Endothelial cell of umbilical vein (primary cell): ENCODE measurements around the gene ABCF2. TPM values are rescaled to one million over a fixed set of nuclear protein-coding genes. Genes with fewer than 3 reads are reported as not detected.

Experiments used
- BruUV-seq: library from RNA; stranded (reverse); fragments of 400-500 nt; replicated peaks from 2 replicates; lab custom pipeline; 2021; lab: Mats Ljungman, UMichigan
- CTCF ChIA-PET: fragments of 300-600, 350-600 bp; sonication (Branson Sonifier 250); formaldehyde crosslinking; loops from one replicate; lab custom pipeline; 2021; ENCODE audit warnings: antibody characterized with exemption, inconsistent platforms; lab: Charles Lee
- POLR2A ChIA-PET: fragments of 300-600, 350-600 bp; sonication (Branson Sonifier 250); formaldehyde crosslinking; loops from one replicate; lab custom pipeline; 2021; ENCODE audit warnings: antibody characterized with exemption, inconsistent platforms; lab: Charles Lee
- DNase-seq: peaks from one replicate; pipeline ENCODE4 v3.0.0-alpha.2; 2011; ENCODE audit warnings: low read depth, low spot score
- FAIRE-seq: peaks from 2 replicates; lab custom pipeline; 2011; peaks lifted over from hg19 to GRCh38; lab: Jason Lieb, UNC
- H2AFZ ChIP-seq: 2 replicates; pipeline ENCODE4 v1.6.0; 2012; ENCODE audit warnings: low read depth, low read length, control low read depth, inconsistent platforms
- H3K27ac ChIP-seq: 2 replicates; pipeline ENCODE4 v1.5.1; 2011; ENCODE audit warnings: low read depth, mild to moderate bottlenecking, control low read depth, low read length, moderate library complexity; ENCODE audit not compliant: insufficient read depth
- H3K27me3 ChIP-seq, 2 experiments: 2 replicates each; pipeline versions ENCODE4 v1.6.0 to v1.6.1; 2011; ENCODE audit warnings: low read length in 2 of 2, mixed read lengths in 1 of 2; ENCODE audit not compliant: control insufficient read depth in 2 of 2, insufficient read depth in 2 of 2
- H3K36me3 ChIP-seq, 2 experiments: 2 replicates in 1 of 2; 3 replicates in 1 of 2; pipeline ENCODE4 v1.5.1; 2011; ENCODE audit warnings: low read length in 2 of 2, mild to moderate bottlenecking in 1 of 2, moderate library complexity in 1 of 2; ENCODE audit not compliant: control insufficient read depth in 2 of 2, insufficient read depth in 2 of 2; ENCODE audit errors: extremely low read depth in 1 of 2
- H3K4me1 ChIP-seq: 3 replicates; pipeline ENCODE4 v1.5.1; 2011; ENCODE audit warnings: mild to moderate bottlenecking, low read length; ENCODE audit not compliant: control insufficient read depth, insufficient read depth; ENCODE audit errors: extremely low read depth
- H3K4me2 ChIP-seq: 2 replicates; pipeline ENCODE4 v1.6.1; 2011; ENCODE audit warnings: low read length, control low read depth, mixed read lengths; ENCODE audit not compliant: insufficient read depth
- H3K4me3 ChIP-seq, 3 experiments: fragments of 200-600 bp in 1 of 3; sonication (generic), shearing (Covaris generic) in 1 of 3; replicated peaks in 1 of 3; 2 replicates each; pipeline ENCODE4 v1.5.1; 2011 to 2016; ENCODE audit warnings: control low read depth in 3 of 3, low read length in 3 of 3, mild to moderate bottlenecking in 2 of 3, inconsistent platforms in 1 of 3, low read depth in 1 of 3, moderate library complexity in 1 of 3; ENCODE audit not compliant: insufficient read depth in 1 of 3
- H3K79me2 ChIP-seq: 2 replicates; pipeline ENCODE4 v1.6.0; 2012; ENCODE audit warnings: low read length, inconsistent platforms; ENCODE audit not compliant: control insufficient read depth, insufficient read depth
- H3K9ac ChIP-seq: replicated peaks from 2 replicates; pipeline ENCODE3; 2011; ENCODE audit warnings: low read length, control low read depth; ENCODE audit not compliant: insufficient read depth; ENCODE audit errors: extremely low read depth
- H3K9me1 ChIP-seq: replicated peaks from 3 replicates; pipeline ENCODE4 v1.6.0; 2011; ENCODE audit warnings: mild to moderate bottlenecking, low read length; ENCODE audit not compliant: control insufficient read depth, insufficient read depth; ENCODE audit errors: extremely low read depth
- H3K9me3 ChIP-seq: replicated peaks from 2 replicates; pipeline ENCODE4 v1.5.1; 2012; ENCODE audit warnings: low read length, inconsistent platforms; ENCODE audit not compliant: control insufficient read depth, insufficient read depth
- H4K20me1 ChIP-seq: replicated peaks from 2 replicates; pipeline ENCODE3; 2011; ENCODE audit warnings: mild to moderate bottlenecking, low read length; ENCODE audit not compliant: control insufficient read depth, insufficient read depth; ENCODE audit errors: extremely low read depth
- CTCF ChIP-seq, 2 donors: IDR thresholded peaks; 1 replicate in 1 of 2; 2 replicates in 1 of 2; pipeline ENCODE4 v1.5.1; 2011; ENCODE audit warnings: low read length in 2 of 2, mild to moderate bottlenecking in 2 of 2, moderate library complexity in 2 of 2, control low read depth in 1 of 2, inconsistent platforms in 1 of 2, low read depth in 1 of 2; ENCODE audit not compliant: insufficient read depth in 1 of 2; ENCODE audit errors: extremely low read depth in 1 of 2
- EZH2 ChIP-seq: IDR thresholded peaks from 2 replicates; pipeline ENCODE4 v1.6.1; 2012; ENCODE audit warnings: borderline replicate concordance, low read depth, mild to moderate bottlenecking, moderate library complexity, low read length, inconsistent platforms; ENCODE audit not compliant: severe bottlenecking
- FOS ChIP-seq: IDR thresholded peaks from 2 replicates; pipeline ENCODE4 v1.6.1; 2011; ENCODE audit warnings: mild to moderate bottlenecking, low read length, moderate library complexity, borderline replicate concordance; ENCODE audit not compliant: insufficient read depth
- GATA2 ChIP-seq: IDR thresholded peaks from 2 replicates; pipeline ENCODE4 v1.7.0; 2011; ENCODE audit warnings: low read depth, mild to moderate bottlenecking, moderate library complexity, mixed read lengths, low read length; ENCODE audit not compliant: insufficient read length, insufficient read depth
- MAX ChIP-seq: IDR thresholded peaks from 2 replicates; pipeline ENCODE4 v1.6.1; 2011; ENCODE audit not compliant: insufficient read depth, insufficient read length
- MYC ChIP-seq: IDR thresholded peaks from one replicate; pipeline ENCODE4 v1.6.1; 2011; ENCODE audit warnings: mild to moderate bottlenecking, low read depth, low read length
- POLR2AphosphoS5 ChIP-seq: IDR thresholded peaks from 2 replicates; pipeline ENCODE4 v1.6.1; 2012; ENCODE audit warnings: low read depth, mild to moderate bottlenecking, control low read depth, low read length, moderate library complexity; ENCODE audit not compliant: insufficient read depth
- dilution Hi-C: fragments of 300-500 bp; cut with MboI; formaldehyde crosslinking; loops from one replicate; pipeline ENCODE4 v1.15.0; 2019; ENCODE audit warnings: low sequenced_read_pairs; ENCODE audit not compliant: extremely low pct_ligation_motif_present
- intact Hi-C: fragments of 100-400 bp; cut with micrococcal nuclease; formaldehyde crosslinking; loops from one replicate; pipeline ENCODE4 v1.10.0; 2022
- polyA plus RNA-seq, 4 experiments: library from polyadenylated mRNA; depleted of rRNA in 3 of 4; stranded (reverse) in 3 of 4; unstranded in 1 of 4; fragments of >200 nt; gene quantifications; 2 replicates each; pipeline versions ENCODE4 v1.2.1 to v1.2.3, GENCODE V29; 2011 to 2012; ENCODE audit warnings: missing spikeins in 1 of 4
- total RNA-seq: library from RNA; stranded (reverse); gene quantifications from 2 replicates; pipeline ENCODE4 v1.2.3, GENCODE V29; 2021

Gene ABCF2
- total and polyA plus RNA-seq, 2 donors (not counting 3 experiments of a cell fraction or from before 2014, with no cell fraction given): 45.3 to 61.6 TPM

GRCh38 chr7:151256410-151257045 lies 29.5 kb upstream of the ABCF2 start:
- Histone ChIP-seq H3K9ac (no peak overlapping the region), H3K79me2 (no peaks in the 10 kb centered on the region), H3K9me1 (no peaks in the 10 kb centered on the region), H3K27me3 (peaks cover 9 to 10% of the 10 kb centered on the region in 2 experiments), H3K4me1 (no peaks in the 10 kb centered on the region), H4K20me1 (no peaks in the 10 kb centered on the region), H3K4me2 (no peak overlapping the region), H3K27ac (no peak overlapping the region), H3K4me3 (no peak overlapping the region), H3K36me3 (no peaks in the 10 kb centered on the region), H3K9me3 (no peaks in the 10 kb centered on the region), H2AFZ (no peak overlapping the region)
- dilution Hi-C loops: no loop called here
- CTCF ChIA-PET: interaction anchor here (1.2 to 3.2 kb wide), 3 partner anchors 13 to 133 kb away, joined by 3 to 17 read pairs (median 4); no protein-coding TSS in a partner anchor
- POLR2A ChIA-PET: no interaction called here
- no peak for FAIRE-seq
- TF ChIP-seq CTCF (IDR thresholded peaks at IDR 0.05; ENCODE audit: extremely low read depth in 1 of 2, insufficient read depth in 1 of 2, low read depth in 1 of 2, low read length in 2 of 2) (no peak), EZH2 (no peak), POLR2AphosphoS5 (no peak), GATA2 (no peak), MYC (no peak), MAX (no peak), FOS (no peak)
- no TSS peak for BruUV-seq
- no peak for DNase-seq
- intact Hi-C loops: no loop called here
